B cell (primary cell): ENCODE results near the gene LIX1.
"Not testable (repeated sequence)": the region's sequence is repeated elsewhere in the genome, so short reads cannot be mapped to it uniquely, and the experiment has no call there.

ENCODE experiments used
- CTCF ChIP-seq: fragments of 200-600 bp; IDR thresholded peaks from one replicate; pipeline ENCODE4 v1.8.0; 2022; ENCODE audit warnings: antibody characterized with exemption, mild to moderate bottlenecking
- EZH2 ChIP-seq: IDR thresholded peaks from 2 replicates; pipeline ENCODE4 v1.6.1; 2012; ENCODE audit warnings: borderline replicate concordance, low read depth, mild to moderate bottlenecking, moderate library complexity, low read length; ENCODE audit not compliant: insufficient read depth, poor library complexity, severe bottlenecking

DNA sequence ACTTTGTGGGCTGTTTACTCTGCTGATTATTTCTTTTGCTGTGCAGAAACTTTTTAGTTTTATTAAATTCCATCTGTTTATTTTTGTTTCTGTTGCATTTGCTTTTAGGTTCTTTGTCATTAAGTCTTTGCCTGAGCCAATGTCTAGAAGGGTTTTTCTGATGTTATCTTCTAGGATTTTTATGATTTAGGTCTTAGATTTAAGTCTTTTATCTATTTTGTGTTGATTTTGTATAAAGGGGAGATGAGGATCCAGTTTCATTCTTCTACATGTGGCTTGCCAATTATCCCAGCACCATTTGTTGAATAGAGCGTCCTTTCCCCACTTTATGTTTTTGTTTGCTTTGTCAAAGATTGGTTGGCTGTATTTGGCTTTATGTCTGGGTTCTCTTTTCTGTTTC is 47.1 kb upstream of the LIX1 start:
- TF ChIP-seq CTCF, EZH2: not testable (repeated sequence)
